Neutrophil (primary cell): ENCODE data around the gene CFAP221.

Source experiments
- H3K27ac ChIP-seq: fragments of 200-600 bp; sonication (generic); 2 replicates; pipeline ENCODE4 v1.5.1; 2016; ENCODE audit warnings: mild to moderate bottlenecking, moderate library complexity
- H3K27me3 ChIP-seq: fragments of 200-600 bp; sonication (generic); 2 replicates; pipeline ENCODE4 v1.6.0; 2016; ENCODE audit warnings: mild to moderate bottlenecking
- H3K36me3 ChIP-seq: fragments of 200-600 bp; sonication (generic); 2 replicates; pipeline ENCODE4 v1.5.1; 2017
- H3K4me1 ChIP-seq, 2 experiments: fragments of 200-600 bp in 1 of 2; sonication (generic) in 1 of 2; 1 replicate in 1 of 2; 2 replicates in 1 of 2; pipeline versions ENCODE4 v1.5.1 to v1.6.1; 2013 to 2016; ENCODE audit warnings: low read depth in 1 of 2, low read length in 1 of 2, mild to moderate bottlenecking in 1 of 2, moderate library complexity in 1 of 2; ENCODE audit not compliant: control insufficient read depth in 1 of 2, insufficient read depth in 1 of 2
- H3K4me3 ChIP-seq, 2 experiments: fragments of 200-600 bp in 1 of 2; sonication (generic) in 1 of 2; 1 replicate in 1 of 2; 2 replicates in 1 of 2; pipeline ENCODE4 v1.5.1; 2013 to 2016; ENCODE audit warnings: low read depth in 1 of 2, low read length in 1 of 2, mild to moderate bottlenecking in 1 of 2, moderate library complexity in 1 of 2
- H3K9me3 ChIP-seq: fragments of 200-600 bp; sonication (generic); 2 replicates; pipeline ENCODE4 v1.5.1; 2016
- CTCF ChIP-seq: fragments of 200-600 bp; sonication (generic); IDR thresholded peaks from 2 replicates; pipeline ENCODE4 v1.5.1; 2016; ENCODE audit warnings: antibody characterized with exemption

The CFAP221 gene

GRCh38 chr2:119691651-119692245 is 147.5 kb downstream of the CFAP221 start:
- Histone ChIP-seq H3K36me3 (no peaks in the 10 kb centered on the region), H3K9me3 (no peaks in the 10 kb centered on the region), H3K4me1 (no peaks in the 10 kb centered on the region), H3K4me3 (no peak overlapping the region), H3K27me3 (no peaks in the 10 kb centered on the region), H3K27ac (no peak overlapping the region)
- TF ChIP-seq CTCF, result no peak

GRCh38 chr2:119692310-119692709 is 148.1 kb downstream of the CFAP221 start:
- no peak for TF ChIP-seq CTCF
- no peaks in the 10 kb centered on the region for H3K4me1 ChIP-seq
- no peaks in the 10 kb centered on the region for H3K27me3 ChIP-seq
- no peak overlapping the region for H3K4me3 ChIP-seq
- no peaks in the 10 kb centered on the region for H3K9me3 ChIP-seq
- H3K27ac ChIP-seq, result no peak overlapping the region
- H3K36me3 ChIP-seq, result no peaks in the 10 kb centered on the region

- H3K36me3 ChIP-seq, result no peaks in the 10 kb centered on the region
- H3K9me3 ChIP-seq, result no peaks in the 10 kb centered on the region
- no peak for TF ChIP-seq CTCF
- no peak overlapping the region for H3K4me3 ChIP-seq
- H3K27me3 ChIP-seq, result no peaks in the 10 kb centered on the region
- H3K27ac ChIP-seq, result no peak overlapping the region
- H3K4me1 ChIP-seq, result no peaks in the 10 kb centered on the region
These were observed 148.7 kb downstream of the CFAP221 start for GRCh38 chr2:119692954-119693353.

- no peaks in the 10 kb centered on the region for H3K4me1 ChIP-seq
- no peak for TF ChIP-seq CTCF
- no peaks in the 10 kb centered on the region for H3K27me3 ChIP-seq
- H3K27ac ChIP-seq, result no peak overlapping the region
- H3K9me3 ChIP-seq, result no peaks in the 10 kb centered on the region
- no peak overlapping the region for H3K4me3 ChIP-seq
- no peaks in the 10 kb centered on the region for H3K36me3 ChIP-seq
These were observed 149.3 kb downstream of the CFAP221 start for GRCh38 chr2:119693567-119693966.

- no peak overlapping the region for H3K4me3 ChIP-seq
- H3K9me3 ChIP-seq, result no peaks in the 10 kb centered on the region
- no peak overlapping the region for H3K27ac ChIP-seq
- TF ChIP-seq CTCF, result no peak
- H3K36me3 ChIP-seq, result no peaks in the 10 kb centered on the region
- H3K27me3 ChIP-seq, result no peaks in the 10 kb centered on the region
- H3K4me1 ChIP-seq, result no peaks in the 10 kb centered on the region
These were observed 149.7 kb downstream of the CFAP221 start for GRCh38 chr2:119693967-119694366.

- TF ChIP-seq CTCF, result no peak
- H3K4me1 ChIP-seq, result no peaks in the 10 kb centered on the region
- H3K27ac ChIP-seq, result no peak overlapping the region
These were observed 150.2 kb downstream of the CFAP221 start for GRCh38 chr2:119694470-119694844.

More at GRCh38 chr2:119694470-119694844, 150.2 kb downstream of the CFAP221 start:
- Histone ChIP-seq H3K36me3 (no peaks in the 10 kb centered on the region), H3K9me3 (no peaks in the 10 kb centered on the region), H3K4me3 (no peak overlapping the region), H3K27me3 (no peaks in the 10 kb centered on the region)
